Gastroesophageal sphincter (tissue), 4 donors: Measurements from ENCODE around the gene PCDHGA10. TPM values are rescaled to one million over a fixed set of nuclear protein-coding genes. Genes with fewer than 3 reads are reported as not detected.

ENCODE experiments used
- ATAC-seq: fragments of 150-250 bp; one replicate; pipeline ENCODE4 v1.9.1; 2016; ENCODE audit warnings: mild to moderate bottlenecking, moderate library complexity
- H3K27ac ChIP-seq, 4 donors: fragments of 200-600 bp; sonication (generic) in 3 of 4; 1 replicate in 3 of 4; 2 replicates in 1 of 4; pipeline ENCODE4 v1.5.1; 2016 to 2019
- H3K27me3 ChIP-seq: fragments of 200-600 bp; sonication (generic); one replicate; pipeline ENCODE4 v1.5.1; 2019
- H3K36me3 ChIP-seq, 2 donors: fragments of 200-600 bp; sonication (generic); one replicate each; pipeline ENCODE4 v1.5.1; 2019; ENCODE audit warnings: control low read depth in 1 of 2
- H3K4me1 ChIP-seq, 3 donors: fragments of 200-600 bp; sonication (generic); 1 replicate in 2 of 3; 2 replicates in 1 of 3; pipeline ENCODE4 v1.5.1; 2016 to 2019; ENCODE audit warnings: control low read depth in 2 of 3
- H3K4me3 ChIP-seq, 2 donors: fragments of 200-600 bp; sonication (generic); one replicate each; pipeline ENCODE4 v1.5.1; 2019; ENCODE audit warnings: mild to moderate bottlenecking in 1 of 2, moderate library complexity in 1 of 2
- H3K9me3 ChIP-seq, 3 donors: fragments of 200-600 bp; sonication (generic); one replicate each; pipeline ENCODE4 v1.5.1; 2017 to 2019; ENCODE audit warnings: control low read depth in 2 of 3
- EP300 ChIP-seq: sonication (generic); formaldehyde crosslinking; IDR thresholded peaks from one replicate; pipeline ENCODE4 v1.6.1; 2017; ENCODE audit warnings: antibody characterized with exemption, mild to moderate bottlenecking
- POLR2A ChIP-seq, 2 donors: fragments of 450-650 bp; IDR thresholded peaks; one replicate each; pipeline ENCODE4 v1.6.1; 2017; ENCODE audit warnings: antibody characterized with exemption in 2 of 2, mild to moderate bottlenecking in 2 of 2, moderate library complexity in 1 of 2
- POLR2AphosphoS5 ChIP-seq: sonication (generic); formaldehyde crosslinking; IDR thresholded peaks from one replicate; pipeline ENCODE4 v1.6.1; 2017; ENCODE audit warnings: antibody characterized with exemption
- WGBS, 2 donors: methylation state at CpG; one replicate each; pipeline ENCODE4 v1.1.5; 2018; ENCODE audit warnings: low coverage in 1 of 2; 5-methylcytosine and 5-hydroxymethylcytosine counted together
- total RNA-seq, 4 donors: library from RNA; depleted of rRNA; stranded (reverse); fragments of >200 nt; gene quantifications; one replicate each; pipeline ENCODE4 v1.1.0, GENCODE V29; 2016
- TF ChIP-seq, protein P1 (sequence below), 4 experiments: fragments of 200-600 bp in 2 of 4; fragments of 450-650 bp in 2 of 4; sonication (generic) in 1 of 4; IDR thresholded peaks; one replicate each; pipeline ENCODE4 v1.5.1; 2017 to 2019; ENCODE audit warnings: antibody characterized with exemption in 4 of 4, mild to moderate bottlenecking in 2 of 4, moderate library complexity in 2 of 4

PCDHGA10 gene
- total RNA-seq: 1 to 10 TPM; 2.9 to 8.2 (median 4.7) TPM

DNA sequence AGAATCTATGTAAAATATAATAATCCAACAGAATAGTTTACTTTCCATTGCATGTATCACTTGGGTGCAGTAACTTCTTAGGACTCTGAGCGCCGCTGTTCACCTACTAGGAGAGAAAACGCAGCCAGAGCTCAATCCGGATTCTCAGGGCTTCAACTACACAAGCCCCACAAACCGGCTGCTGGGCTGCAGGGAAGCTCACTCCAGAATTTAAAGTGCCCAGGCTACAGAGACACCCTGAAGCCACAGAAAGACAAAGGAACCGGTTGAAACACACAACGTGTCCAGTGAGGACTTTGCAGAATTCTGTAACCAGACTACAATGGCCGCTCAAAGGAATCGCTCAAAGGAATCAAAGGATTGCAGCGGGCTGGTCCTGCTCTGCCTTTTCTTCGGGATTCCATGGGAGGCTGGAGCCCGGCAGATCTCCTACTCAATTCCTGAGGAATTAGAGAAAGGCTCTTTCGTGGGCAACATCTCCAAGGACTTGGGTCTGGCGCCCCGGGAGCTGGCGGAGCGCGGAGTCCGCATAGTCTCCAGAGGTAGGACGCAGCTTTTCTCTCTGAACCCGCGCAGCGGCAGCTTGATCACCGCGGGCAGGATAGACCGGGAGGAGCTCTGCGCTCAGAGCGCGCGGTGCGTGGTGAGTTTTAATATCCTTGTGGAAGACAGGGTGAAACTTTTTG is at the start of gene PCDHGA10:
PCDHGA10 (plus strand) TSS at position 134 of the 686 bp plus-strand sequence; CDS start at position 323, 189 bp downstream.
- Histone ChIP-seq H3K4me1 (no peaks in the 10 kb centered on the region), H3K9me3 (peaks cover 0 to 98% (median 13%) of the 10 kb centered on the region in 3 donors), H3K36me3 (peaks cover 0 to 27% of the 10 kb centered on the region in 2 donors), H3K27me3 (peaks cover 8% of the 10 kb centered on the region), H3K4me3 (peak within 1 kb of the TSS in 1 of 2 donors; percentile 38), H3K27ac (no peak within 1 kb of the TSS)
- ATAC-seq: peak; percentile 34
- 18 to 23% methylated on average over 4 to 10 of the region's 31 CpGs for WGBS, 2 donors
- TF ChIP-seq EP300: no peak
- TF ChIP-seq, protein P1, sequence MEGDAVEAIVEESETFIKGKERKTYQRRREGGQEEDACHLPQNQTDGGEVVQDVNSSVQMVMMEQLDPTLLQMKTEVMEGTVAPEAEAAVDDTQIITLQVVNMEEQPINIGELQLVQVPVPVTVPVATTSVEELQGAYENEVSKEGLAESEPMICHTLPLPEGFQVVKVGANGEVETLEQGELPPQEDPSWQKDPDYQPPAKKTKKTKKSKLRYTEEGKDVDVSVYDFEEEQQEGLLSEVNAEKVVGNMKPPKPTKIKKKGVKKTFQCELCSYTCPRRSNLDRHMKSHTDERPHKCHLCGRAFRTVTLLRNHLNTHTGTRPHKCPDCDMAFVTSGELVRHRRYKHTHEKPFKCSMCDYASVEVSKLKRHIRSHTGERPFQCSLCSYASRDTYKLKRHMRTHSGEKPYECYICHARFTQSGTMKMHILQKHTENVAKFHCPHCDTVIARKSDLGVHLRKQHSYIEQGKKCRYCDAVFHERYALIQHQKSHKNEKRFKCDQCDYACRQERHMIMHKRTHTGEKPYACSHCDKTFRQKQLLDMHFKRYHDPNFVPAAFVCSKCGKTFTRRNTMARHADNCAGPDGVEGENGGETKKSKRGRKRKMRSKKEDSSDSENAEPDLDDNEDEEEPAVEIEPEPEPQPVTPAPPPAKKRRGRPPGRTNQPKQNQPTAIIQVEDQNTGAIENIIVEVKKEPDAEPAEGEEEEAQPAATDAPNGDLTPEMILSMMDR (IDR thresholded peaks at IDR 0.05): peak in 1 of 4 experiments; percentile 36

DNA sequence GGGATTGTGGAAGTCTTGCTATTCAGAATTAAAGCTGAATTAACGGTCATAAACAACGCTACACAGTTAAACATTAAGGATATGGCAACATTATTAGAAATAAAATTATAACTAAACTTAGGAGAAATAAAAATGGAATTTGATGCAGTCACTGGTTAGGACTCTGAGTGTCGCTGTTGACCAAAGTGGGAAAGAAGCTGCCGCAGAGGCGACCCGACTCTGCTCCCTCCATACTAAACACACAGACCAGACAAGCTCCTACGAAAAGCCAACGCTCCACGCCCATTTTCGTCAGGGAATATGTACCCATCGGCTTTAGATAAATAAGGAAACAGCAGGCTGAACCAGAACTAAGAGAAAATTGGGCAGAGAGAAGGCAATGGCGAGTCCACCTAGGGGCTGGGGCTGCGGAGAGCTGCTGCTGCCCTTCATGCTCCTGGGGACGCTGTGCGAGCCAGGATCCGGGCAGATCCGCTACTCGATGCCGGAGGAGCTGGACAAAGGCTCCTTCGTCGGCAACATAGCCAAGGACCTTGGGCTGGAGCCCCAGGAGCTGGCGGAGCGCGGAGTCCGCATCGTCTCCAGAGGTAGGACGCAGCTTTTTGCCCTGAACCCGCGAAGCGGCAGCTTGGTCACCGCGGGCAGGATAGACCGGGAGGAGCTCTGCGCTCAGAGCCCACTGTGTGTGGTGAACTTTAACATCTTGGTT is 48.7 kb upstream of the PCDHGA10 start, which contains the start of gene PCDHGA5:
PCDHGA5 (plus strand) TSS at position 211 of the 709 bp plus-strand sequence; CDS start at position 380, 169 bp downstream.
- WGBS, 2 donors: 8 to 19% methylated on average over 11 to 23 of the region's 34 CpGs
- Histone ChIP-seq H3K36me3 (peaks cover 0 to 10% of the 10 kb centered on the region in 2 donors), H3K27ac (peak within 1 kb of the TSS in 1 of 4 donors; percentile 5), H3K4me3 (peak within 1 kb of the TSS in 1 of 2 donors; percentile 35), H3K9me3 (peaks cover 0 to 100% (median 7%) of the 10 kb centered on the region in 3 donors), H3K27me3 (peaks cover 37% of the 10 kb centered on the region), H3K4me1 (no peaks in the 10 kb centered on the region)
- TF ChIP-seq POLR2AphosphoS5 (no peak), POLR2A (IDR thresholded peaks at IDR 0.05) (no peak), EP300 (no peak)
- TF ChIP-seq, protein P1 (IDR thresholded peaks at IDR 0.05): no peak
- no peak for ATAC-seq

DNA sequence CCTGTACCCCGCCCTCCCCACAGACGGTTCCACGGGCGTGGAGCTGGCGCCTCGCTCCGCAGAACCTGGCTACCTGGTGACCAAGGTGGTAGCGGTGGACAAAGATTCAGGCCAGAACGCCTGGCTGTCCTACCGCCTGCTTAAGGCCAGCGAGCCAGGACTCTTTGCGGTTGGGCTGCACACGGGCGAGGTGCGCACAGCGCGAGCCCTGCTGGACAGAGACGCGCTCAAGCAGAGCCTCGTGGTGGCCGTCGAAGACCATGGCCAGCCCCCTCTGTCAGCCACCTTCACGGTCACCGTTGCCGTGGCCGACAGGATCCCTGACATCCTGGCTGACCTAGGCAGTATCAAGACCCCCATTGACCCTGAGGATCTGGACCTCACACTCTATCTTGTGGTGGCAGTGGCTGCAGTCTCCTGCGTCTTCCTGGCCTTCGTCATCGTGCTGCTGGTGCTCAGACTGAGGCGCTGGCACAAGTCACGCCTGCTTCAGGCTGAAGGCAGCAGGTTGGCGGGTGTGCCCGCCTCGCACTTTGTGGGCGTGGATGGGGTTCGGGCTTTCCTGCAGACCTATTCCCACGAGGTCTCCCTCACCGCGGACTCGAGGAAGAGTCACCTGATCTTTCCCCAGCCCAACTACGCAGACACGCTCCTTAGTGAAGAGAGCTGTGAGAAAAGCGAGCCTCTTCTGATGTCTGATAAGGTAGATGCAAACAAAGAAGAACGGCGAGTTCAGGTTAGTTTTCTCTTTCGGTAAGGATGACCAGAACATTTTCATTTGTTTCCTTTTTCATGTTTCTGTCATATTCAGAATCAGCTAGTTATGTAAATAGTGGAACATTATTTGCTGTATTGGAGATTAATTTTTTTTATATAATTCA is 46.5 kb upstream of the PCDHGA10 start:
- Histone ChIP-seq H3K27me3 (peaks cover 33% of the 10 kb centered on the region), H3K4me3 (no peak overlapping the region), H3K36me3 (peaks cover 0 to 10% of the 10 kb centered on the region in 2 donors), H3K27ac (no peak overlapping the region), H3K9me3 (peaks cover 0 to 100% (median 5%) of the 10 kb centered on the region in 3 donors), H3K4me1 (no peaks in the 10 kb centered on the region)
- no peak for ATAC-seq
- TF ChIP-seq, protein P1 (IDR thresholded peaks at IDR 0.05): no peak
- 41 to 43% methylated on average over 4 to 13 of the region's 46 CpGs for WGBS, 2 donors

DNA sequence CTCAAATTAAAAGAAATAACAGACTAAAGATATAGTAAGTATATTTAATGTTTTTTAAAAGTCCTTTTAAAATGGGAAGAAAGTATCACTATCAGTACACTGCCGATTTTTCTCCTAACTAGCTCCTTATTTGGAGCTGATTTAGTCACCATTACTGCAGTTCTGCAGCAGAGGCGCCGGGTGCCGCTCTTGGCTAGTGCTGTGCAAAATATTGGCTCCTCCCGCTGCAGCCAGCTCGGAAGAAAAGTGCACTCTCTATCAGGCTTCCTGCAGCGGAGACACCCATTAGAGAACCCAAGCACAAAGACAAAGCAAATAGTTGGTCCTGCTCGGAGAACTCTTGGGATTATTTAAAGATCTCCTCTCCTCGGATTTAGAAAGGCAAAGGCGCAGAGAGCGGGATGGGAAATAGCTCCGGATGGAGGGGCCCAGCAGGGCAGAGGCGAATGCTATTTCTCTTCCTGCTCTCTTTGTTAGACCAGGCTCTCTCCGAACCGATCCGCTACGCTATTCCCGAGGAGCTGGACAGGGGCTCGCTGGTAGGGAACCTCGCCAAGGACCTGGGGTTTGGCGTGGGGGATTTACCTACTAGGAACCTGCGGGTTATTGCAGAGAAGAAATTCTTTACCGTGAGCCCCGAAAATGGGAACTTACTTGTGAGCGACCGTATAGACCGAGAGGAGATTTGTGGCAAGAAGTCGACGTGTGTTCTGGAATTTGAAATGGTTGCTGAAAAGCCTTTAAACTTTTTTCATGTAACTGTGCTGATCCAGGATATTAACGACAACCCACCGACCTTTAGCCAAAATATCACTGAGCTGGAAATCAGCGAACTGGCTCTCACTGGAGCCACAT is 42.6 kb upstream of the PCDHGA10 start, which contains the start of gene PCDHGB3:
PCDHGB3 (plus strand) TSS at position 249 of the 855 bp plus-strand sequence; CDS start at position 402, 153 bp downstream.
- TF ChIP-seq, protein P1 (IDR thresholded peaks at IDR 0.05): peak in 1 of 4 experiments; percentile 25
- TF ChIP-seq POLR2A (IDR thresholded peaks at IDR 0.05): no peak
- H3K27me3 ChIP-seq: peaks cover 23% of the 10 kb centered on the region
- 20 to 23% methylated on average over 13 to 22 of the region's 32 CpGs for WGBS, 2 donors
- no peaks in the 10 kb centered on the region for H3K4me1 ChIP-seq
- peaks cover 3 to 100% (median 9%) of the 10 kb centered on the region in 3 donors for H3K9me3 ChIP-seq
- H3K27ac ChIP-seq: no peak within 1 kb of the TSS
- H3K4me3 ChIP-seq: peak within 1 kb of the TSS in 1 of 2 donors; percentile 25
- ATAC-seq: no peak
- H3K36me3 ChIP-seq: no peaks in the 10 kb centered on the region
